ENCODE data around the gene ASB16. TPM values are rescaled to one million over a fixed set of nuclear protein-coding genes. Genes with fewer than 3 reads are reported as not detected.

Gene ASB16
- total RNA-seq, 1 experiment from 2014 or later = 0.37 TPM

DNA sequence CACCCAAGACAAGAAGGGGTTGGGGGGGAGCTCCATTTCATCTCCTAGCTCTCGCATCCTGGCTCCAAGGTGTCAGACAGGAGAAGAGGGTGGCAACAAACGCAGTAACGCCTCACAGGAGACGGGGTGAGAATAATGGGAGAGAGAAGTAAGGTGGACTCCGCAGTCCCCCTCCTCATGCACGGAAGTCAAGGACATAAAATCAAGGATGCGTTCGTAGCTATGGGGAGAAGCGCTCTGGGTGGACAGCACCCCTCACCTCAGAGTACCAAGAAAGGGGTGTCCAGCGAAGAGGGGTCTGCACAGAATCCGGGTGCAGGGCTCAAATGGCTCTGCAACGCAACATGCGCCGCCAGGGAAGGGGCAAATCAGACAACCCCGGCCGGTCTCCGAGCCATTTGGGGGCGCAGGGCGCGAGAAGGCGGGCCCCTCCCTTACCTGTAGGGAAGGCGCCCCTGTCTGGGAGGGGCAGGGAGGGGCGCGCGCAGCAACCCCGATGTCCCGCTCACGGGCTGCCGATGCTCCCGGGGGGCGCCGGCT, 47.6 kb upstream of the ASB16 start:
- H3K4me3 ChIP-seq (replicated peaks in 1 of 2; ENCODE audit: low read depth in 1 of 2, low read length in 2 of 2) = peak overlapping the region; percentile 65 to 85
- H3K36me3 ChIP-seq (ENCODE audit: control insufficient read depth in 1 of 2, insufficient read depth in 2 of 2, low read length in 2 of 2) = no peaks in the 10 kb centered on the region
- ChIA-PET RAD21 (ENCODE audit: low non-redundant PET in 1 of 2, low total read pairs in 2 of 2, uncharacterized antibody in 2 of 2, unreplicated experiment in 2 of 2) (interaction anchor here (0.5 to 1.3 kb wide), 6 partner anchors 7 to 78 kb away, joined by 3 to 4 read pairs (median 4); no protein-coding TSS in a partner anchor), CTCF (interaction anchor here (0.6 to 2.4 kb wide), 11 partner anchors 7 to 214 kb away, joined by 3 to 13 read pairs (median 4); no protein-coding TSS in a partner anchor), POLR2A (interaction anchor here (0.9 to 1.2 kb wide), 5 partner anchors 7 to 57 kb away, joined by 3 to 14 read pairs (median 4); partner anchors contain the start of gene LSM12)
- ATAC-seq (no peak), DNase-seq (ENCODE audit: low read depth, low spot score) (no peak)
- no TSS peak for BruUV-seq (replicated peaks)
- no peaks in the 10 kb centered on the region for H3K9me2 ChIP-seq (ENCODE audit: insufficient read depth)
- H4K20me1 ChIP-seq (ENCODE audit: insufficient read depth) = no peaks in the 10 kb centered on the region
- H3K9me3 ChIP-seq (ENCODE audit: control insufficient read depth in 1 of 2, insufficient read depth in 1 of 2, low read depth in 1 of 2, low read length in 2 of 2) = no peaks in the 10 kb centered on the region
- H2AFZ ChIP-seq (ENCODE audit: low read depth, low read length, poor library complexity, severe bottlenecking) = no peak overlapping the region
- H3K4me2 ChIP-seq (ENCODE audit: low read length) = peak overlapping the region; percentile 82
- H3K4me1 ChIP-seq (ENCODE audit: control insufficient read depth in 1 of 2, insufficient read depth in 2 of 2, low read length in 2 of 2) = peaks cover 14 to 36% of the 10 kb centered on the region in 2 experiments
- peak overlapping the region; percentile 74 for H3K9ac ChIP-seq (ENCODE audit: low read length)
- TF ChIP-seq ZBTB33 (IDR thresholded peaks at IDR 0.05; ENCODE audit: extremely low read depth, insufficient replicate concordance, low read length) = no peak
- TF ChIP-seq SRF (IDR thresholded peaks at IDR 0.05; ENCODE audit: low read depth) = no peak
- TF ChIP-seq CEBPB (IDR thresholded peaks at IDR 0.05; ENCODE audit: low read depth) = no peak
- no peak for TF ChIP-seq ELF1 (IDR thresholded peaks at IDR 0.05; ENCODE audit: borderline replicate concordance, low read depth)
- no peak for TF ChIP-seq REST (IDR thresholded peaks at IDR 0.05; ENCODE audit: low read depth)
- TF ChIP-seq ATF3 (IDR thresholded peaks at IDR 0.05) = no peak
- no peak for TF ChIP-seq RAD21 (IDR thresholded peaks at IDR 0.05; ENCODE audit: low read depth)
- no peak for TF ChIP-seq JUND (IDR thresholded peaks at IDR 0.05)
- TF ChIP-seq POLR2AphosphoS5 (IDR thresholded peaks at IDR 0.05; ENCODE audit: low read depth, low read length) = no peak
- TF ChIP-seq EGR1 (IDR thresholded peaks at IDR 0.05; ENCODE audit: low read depth) = no peak
- TF ChIP-seq ZNF274 (IDR thresholded peaks at IDR 0.05; ENCODE audit: low read depth, low read length) = no peak
- TF ChIP-seq, protein P1, sequence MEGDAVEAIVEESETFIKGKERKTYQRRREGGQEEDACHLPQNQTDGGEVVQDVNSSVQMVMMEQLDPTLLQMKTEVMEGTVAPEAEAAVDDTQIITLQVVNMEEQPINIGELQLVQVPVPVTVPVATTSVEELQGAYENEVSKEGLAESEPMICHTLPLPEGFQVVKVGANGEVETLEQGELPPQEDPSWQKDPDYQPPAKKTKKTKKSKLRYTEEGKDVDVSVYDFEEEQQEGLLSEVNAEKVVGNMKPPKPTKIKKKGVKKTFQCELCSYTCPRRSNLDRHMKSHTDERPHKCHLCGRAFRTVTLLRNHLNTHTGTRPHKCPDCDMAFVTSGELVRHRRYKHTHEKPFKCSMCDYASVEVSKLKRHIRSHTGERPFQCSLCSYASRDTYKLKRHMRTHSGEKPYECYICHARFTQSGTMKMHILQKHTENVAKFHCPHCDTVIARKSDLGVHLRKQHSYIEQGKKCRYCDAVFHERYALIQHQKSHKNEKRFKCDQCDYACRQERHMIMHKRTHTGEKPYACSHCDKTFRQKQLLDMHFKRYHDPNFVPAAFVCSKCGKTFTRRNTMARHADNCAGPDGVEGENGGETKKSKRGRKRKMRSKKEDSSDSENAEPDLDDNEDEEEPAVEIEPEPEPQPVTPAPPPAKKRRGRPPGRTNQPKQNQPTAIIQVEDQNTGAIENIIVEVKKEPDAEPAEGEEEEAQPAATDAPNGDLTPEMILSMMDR (IDR thresholded peaks at IDR 0.05 in 2 of 3, conservative IDR thresholded peaks at IDR 0.05 in 1 of 3; ENCODE audit: borderline replicate concordance in 1 of 3, insufficient read depth in 1 of 3, low read depth in 2 of 3, low read length in 2 of 3) = no peak
- TF ChIP-seq ZFX (IDR thresholded peaks at IDR 0.05) = no peak
- no peak for TF ChIP-seq CBX3 (IDR thresholded peaks at IDR 0.05; ENCODE audit: low read depth)
- no peak for TF ChIP-seq POLR2A (IDR thresholded peaks at IDR 0.05; ENCODE audit: borderline replicate concordance, extremely low read depth, insufficient read depth, insufficient read length)
- TF ChIP-seq TCF7L2 (IDR thresholded peaks at IDR 0.05; ENCODE audit: borderline replicate concordance, extremely low read depth, insufficient read depth, insufficient read length) = no peak
- TF ChIP-seq, protein P2, sequence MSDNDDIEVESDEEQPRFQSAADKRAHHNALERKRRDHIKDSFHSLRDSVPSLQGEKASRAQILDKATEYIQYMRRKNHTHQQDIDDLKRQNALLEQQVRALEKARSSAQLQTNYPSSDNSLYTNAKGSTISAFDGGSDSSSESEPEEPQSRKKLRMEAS (IDR thresholded peaks at IDR 0.05) = no peak
- TF ChIP-seq SIN3A (IDR thresholded peaks at IDR 0.05; ENCODE audit: low read depth) = no peak
- TF ChIP-seq EZH2 (IDR thresholded peaks at IDR 0.05) = no peak
- no peak for TF ChIP-seq FOSL1 (IDR thresholded peaks at IDR 0.05; ENCODE audit: low read depth)
- H3K27me3 ChIP-seq (ENCODE audit: insufficient read depth, low read length) = no peaks in the 10 kb centered on the region
- peak overlapping the region; percentile 77; the same call in 1 of the 2 replicates for H3K27ac ChIP-seq (ENCODE audit: low read depth, low read length)
- peaks cover 8% of the 10 kb centered on the region; the same call in 1 of the 2 replicates for H3K79me2 ChIP-seq (ENCODE audit: insufficient read depth, low read length)
- intact Hi-C loops (cut with micrococcal nuclease) = no loop called here

Data from HCT116 (cell line).